ENCODE results near the gene SNAPC1. TPM values are rescaled to one million over a fixed set of nuclear protein-coding genes. Genes with fewer than 3 reads are reported as not detected.

SNAPC1 gene
- total RNA-seq, 2 donors from 2014 or later, result 1.3 to 3.0 TPM

DNA sequence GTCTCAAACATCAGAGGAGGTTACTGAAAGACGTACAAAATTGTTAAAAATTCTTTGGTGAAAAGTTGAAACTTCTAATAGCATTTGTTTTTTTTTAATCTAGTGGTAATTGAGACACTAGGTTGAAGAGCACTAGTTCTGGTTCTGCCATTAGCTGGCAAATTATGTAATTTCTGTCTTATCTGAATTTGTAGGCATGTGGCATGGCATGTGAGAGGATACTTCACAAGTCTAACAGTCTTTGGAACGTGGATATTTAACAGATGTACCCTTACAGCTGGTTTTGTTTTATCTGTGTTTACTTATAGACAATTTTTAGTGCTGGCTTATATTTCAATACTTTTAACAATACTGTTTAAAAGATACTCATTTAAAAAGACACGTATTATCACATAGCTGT is 6.0 kb downstream of the SNAPC1 start:
- peaks cover 5% of the 10 kb centered on the region for H3K4me1 ChIP-seq
- no peaks in the 10 kb centered on the region for H3K27me3 ChIP-seq
- H3K27ac ChIP-seq, result no peak overlapping the region
- no peaks in the 10 kb centered on the region for H3K9me3 ChIP-seq
- H3K36me3 ChIP-seq, result no peaks in the 10 kb centered on the region
- H3K4me3 ChIP-seq, result no peak overlapping the region
- intact Hi-C loops (cut with DNase I), result no loop called here
- no peak for DNase-seq
- TF ChIP-seq, protein P1, sequence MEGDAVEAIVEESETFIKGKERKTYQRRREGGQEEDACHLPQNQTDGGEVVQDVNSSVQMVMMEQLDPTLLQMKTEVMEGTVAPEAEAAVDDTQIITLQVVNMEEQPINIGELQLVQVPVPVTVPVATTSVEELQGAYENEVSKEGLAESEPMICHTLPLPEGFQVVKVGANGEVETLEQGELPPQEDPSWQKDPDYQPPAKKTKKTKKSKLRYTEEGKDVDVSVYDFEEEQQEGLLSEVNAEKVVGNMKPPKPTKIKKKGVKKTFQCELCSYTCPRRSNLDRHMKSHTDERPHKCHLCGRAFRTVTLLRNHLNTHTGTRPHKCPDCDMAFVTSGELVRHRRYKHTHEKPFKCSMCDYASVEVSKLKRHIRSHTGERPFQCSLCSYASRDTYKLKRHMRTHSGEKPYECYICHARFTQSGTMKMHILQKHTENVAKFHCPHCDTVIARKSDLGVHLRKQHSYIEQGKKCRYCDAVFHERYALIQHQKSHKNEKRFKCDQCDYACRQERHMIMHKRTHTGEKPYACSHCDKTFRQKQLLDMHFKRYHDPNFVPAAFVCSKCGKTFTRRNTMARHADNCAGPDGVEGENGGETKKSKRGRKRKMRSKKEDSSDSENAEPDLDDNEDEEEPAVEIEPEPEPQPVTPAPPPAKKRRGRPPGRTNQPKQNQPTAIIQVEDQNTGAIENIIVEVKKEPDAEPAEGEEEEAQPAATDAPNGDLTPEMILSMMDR (IDR thresholded peaks at IDR 0.05), result no peak
- H3K9ac ChIP-seq (ENCODE audit: low read depth in 2 of 2, low read length in 2 of 2), result no peak overlapping the region

DNA sequence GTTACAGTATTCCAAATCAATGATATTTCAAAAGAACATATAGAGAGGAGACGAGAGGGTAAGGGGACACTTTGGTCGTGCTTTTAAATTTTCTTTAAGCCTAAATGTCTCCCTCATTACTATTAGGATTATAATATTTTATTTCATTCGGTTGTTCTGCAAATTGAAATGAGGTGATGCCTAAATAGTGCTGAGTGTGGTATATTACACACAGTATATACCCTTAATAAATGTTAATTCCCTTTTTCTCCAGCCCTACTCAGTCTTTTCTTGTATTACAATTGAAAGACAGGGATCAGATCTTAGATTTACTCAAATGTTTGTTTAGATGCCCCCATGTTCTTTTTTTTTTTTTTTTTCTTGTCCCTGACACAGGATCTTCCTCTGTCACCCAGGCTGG is 7.7 kb downstream of the SNAPC1 start:
- intact Hi-C loops (cut with DNase I), result no loop called here
- Histone ChIP-seq H3K4me3 (no peak overlapping the region), H3K27me3 (no peaks in the 10 kb centered on the region), H3K36me3 (no peaks in the 10 kb centered on the region), H3K27ac (no peak overlapping the region), H3K9me3 (no peaks in the 10 kb centered on the region), H3K9ac (ENCODE audit: low read depth in 2 of 2, low read length in 2 of 2) (no peak overlapping the region), H3K4me1 (no peaks in the 10 kb centered on the region)
- TF ChIP-seq, protein P1 (IDR thresholded peaks at IDR 0.05), result no peak
- DNase-seq, result no peak

DNA sequence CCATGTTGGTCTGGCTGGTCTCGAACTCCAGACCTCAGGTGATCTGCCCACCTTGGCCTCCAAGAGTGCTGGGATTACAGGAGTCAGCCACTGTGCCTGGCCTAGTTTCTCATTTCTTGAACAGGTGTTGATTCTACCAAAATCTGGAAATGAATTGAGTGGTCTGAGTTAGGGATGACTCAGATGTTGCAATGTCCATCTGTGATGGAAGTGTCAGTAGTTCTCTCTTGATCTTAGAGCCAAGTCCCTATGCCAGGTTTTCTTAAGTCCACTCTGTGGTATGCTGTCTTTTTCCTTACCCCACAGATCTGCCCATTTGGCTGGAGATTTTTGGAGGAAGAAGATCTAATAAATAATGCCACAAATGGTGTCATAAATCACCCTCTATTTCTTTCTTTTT is 12.6 kb downstream of the SNAPC1 start:
- intact Hi-C loops (cut with DNase I), result no loop called here
- no peaks in the 10 kb centered on the region for H3K27me3 ChIP-seq

DNA sequence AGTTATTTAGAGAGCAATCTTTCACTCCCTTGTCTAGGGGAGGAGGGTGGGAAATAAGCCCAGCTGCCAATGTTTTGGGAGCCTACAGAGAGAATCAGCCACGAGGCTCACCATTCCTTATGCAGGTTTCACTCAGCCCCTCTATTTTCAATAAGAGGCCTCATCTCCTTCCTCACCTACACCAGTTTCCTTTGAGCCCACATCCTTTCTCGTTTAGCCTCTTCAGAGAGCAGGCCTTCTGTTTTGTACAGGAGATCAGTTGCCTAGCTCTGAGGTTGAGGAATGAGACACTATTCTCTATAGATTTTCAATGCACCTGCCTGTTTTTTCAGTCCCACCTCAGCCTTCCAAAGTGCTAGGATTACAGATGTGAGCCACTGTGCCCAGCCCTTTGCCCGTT is 17.9 kb downstream of the SNAPC1 start:
- no peak for DNase-seq
- Histone ChIP-seq H3K9ac (ENCODE audit: low read depth in 2 of 2, low read length in 2 of 2) (no peak overlapping the region), H3K4me1 (no peaks in the 10 kb centered on the region), H3K4me3 (no peak overlapping the region), H3K36me3 (no peaks in the 10 kb centered on the region), H3K9me3 (no peaks in the 10 kb centered on the region), H3K27ac (no peak overlapping the region), H3K27me3 (no peaks in the 10 kb centered on the region)
- intact Hi-C loops (cut with DNase I), result no loop called here
- TF ChIP-seq, protein P1 (IDR thresholded peaks at IDR 0.05), result no peak

More for the DNA sequence above, 12.6 kb downstream of the SNAPC1 start:
- Histone ChIP-seq H3K4me1 (no peaks in the 10 kb centered on the region), H3K27ac (no peak overlapping the region), H3K36me3 (no peaks in the 10 kb centered on the region), H3K9ac (ENCODE audit: low read depth in 2 of 2, low read length in 2 of 2) (no peak overlapping the region), H3K4me3 (no peak overlapping the region), H3K9me3 (no peaks in the 10 kb centered on the region)
- DNase-seq, result no peak
- TF ChIP-seq, protein P1 (IDR thresholded peaks at IDR 0.05), result no peak

DNA sequence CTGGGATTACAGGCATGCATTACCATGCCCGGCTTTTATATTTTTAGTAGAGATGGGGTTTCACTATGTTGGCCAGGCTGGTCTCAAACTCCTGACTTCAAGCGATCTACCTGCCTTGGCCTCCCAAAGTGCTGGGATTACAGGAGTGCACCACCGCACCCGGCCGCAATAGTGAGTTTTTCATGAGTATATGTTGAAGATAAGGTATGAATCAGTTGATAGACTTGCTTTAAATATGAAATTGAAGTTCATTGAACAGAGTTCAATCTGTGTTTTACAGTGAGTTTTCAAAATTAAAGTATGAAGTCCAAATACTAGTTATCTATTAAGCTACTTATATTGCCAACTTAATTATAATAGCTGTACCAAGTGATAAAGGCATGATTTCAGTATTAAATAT is 35.1 kb downstream of the SNAPC1 start:
- Histone ChIP-seq H3K36me3 (no peaks in the 10 kb centered on the region), H3K4me3 (no peak overlapping the region), H3K27ac (no peak overlapping the region), H3K4me1 (no peaks in the 10 kb centered on the region), H3K9me3 (no peaks in the 10 kb centered on the region), H3K27me3 (no peaks in the 10 kb centered on the region), H3K9ac (ENCODE audit: low read depth in 2 of 2, low read length in 2 of 2) (no peak overlapping the region)
- TF ChIP-seq, protein P1 (IDR thresholded peaks at IDR 0.05), result no peak
- intact Hi-C loops (cut with DNase I), result no loop called here
- no peak for DNase-seq
